Suppressor macrophage (primary cell): Measurements from ENCODE around the gene PSME4.
A peak's percentile ranks its signal among the peaks of the same experiment; 100 is the strongest.

Experiments
- DNase-seq, 4 experiments: peaks; one replicate each; pipeline ENCODE4 v3.0.0-alpha.2; 2020 to 2022
- total RNA-seq, 17 experiments: gene quantifications; one replicate each; lab custom pipeline; 2026; ENCODE audit warnings: mixed read lengths in 6 of 17, inconsistent platforms in 3 of 17; lab: John Stamatoyannopoulos, UW

Gene PSME4, protein sequence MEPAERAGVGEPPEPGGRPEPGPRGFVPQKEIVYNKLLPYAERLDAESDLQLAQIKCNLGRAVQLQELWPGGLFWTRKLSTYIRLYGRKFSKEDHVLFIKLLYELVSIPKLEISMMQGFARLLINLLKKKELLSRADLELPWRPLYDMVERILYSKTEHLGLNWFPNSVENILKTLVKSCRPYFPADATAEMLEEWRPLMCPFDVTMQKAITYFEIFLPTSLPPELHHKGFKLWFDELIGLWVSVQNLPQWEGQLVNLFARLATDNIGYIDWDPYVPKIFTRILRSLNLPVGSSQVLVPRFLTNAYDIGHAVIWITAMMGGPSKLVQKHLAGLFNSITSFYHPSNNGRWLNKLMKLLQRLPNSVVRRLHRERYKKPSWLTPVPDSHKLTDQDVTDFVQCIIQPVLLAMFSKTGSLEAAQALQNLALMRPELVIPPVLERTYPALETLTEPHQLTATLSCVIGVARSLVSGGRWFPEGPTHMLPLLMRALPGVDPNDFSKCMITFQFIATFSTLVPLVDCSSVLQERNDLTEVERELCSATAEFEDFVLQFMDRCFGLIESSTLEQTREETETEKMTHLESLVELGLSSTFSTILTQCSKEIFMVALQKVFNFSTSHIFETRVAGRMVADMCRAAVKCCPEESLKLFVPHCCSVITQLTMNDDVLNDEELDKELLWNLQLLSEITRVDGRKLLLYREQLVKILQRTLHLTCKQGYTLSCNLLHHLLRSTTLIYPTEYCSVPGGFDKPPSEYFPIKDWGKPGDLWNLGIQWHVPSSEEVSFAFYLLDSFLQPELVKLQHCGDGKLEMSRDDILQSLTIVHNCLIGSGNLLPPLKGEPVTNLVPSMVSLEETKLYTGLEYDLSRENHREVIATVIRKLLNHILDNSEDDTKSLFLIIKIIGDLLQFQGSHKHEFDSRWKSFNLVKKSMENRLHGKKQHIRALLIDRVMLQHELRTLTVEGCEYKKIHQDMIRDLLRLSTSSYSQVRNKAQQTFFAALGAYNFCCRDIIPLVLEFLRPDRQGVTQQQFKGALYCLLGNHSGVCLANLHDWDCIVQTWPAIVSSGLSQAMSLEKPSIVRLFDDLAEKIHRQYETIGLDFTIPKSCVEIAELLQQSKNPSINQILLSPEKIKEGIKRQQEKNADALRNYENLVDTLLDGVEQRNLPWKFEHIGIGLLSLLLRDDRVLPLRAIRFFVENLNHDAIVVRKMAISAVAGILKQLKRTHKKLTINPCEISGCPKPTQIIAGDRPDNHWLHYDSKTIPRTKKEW (N-terminal part only)
- total RNA-seq: 35.6 to 150 (median 74.7) reads per million in 17 experiments

DNA sequence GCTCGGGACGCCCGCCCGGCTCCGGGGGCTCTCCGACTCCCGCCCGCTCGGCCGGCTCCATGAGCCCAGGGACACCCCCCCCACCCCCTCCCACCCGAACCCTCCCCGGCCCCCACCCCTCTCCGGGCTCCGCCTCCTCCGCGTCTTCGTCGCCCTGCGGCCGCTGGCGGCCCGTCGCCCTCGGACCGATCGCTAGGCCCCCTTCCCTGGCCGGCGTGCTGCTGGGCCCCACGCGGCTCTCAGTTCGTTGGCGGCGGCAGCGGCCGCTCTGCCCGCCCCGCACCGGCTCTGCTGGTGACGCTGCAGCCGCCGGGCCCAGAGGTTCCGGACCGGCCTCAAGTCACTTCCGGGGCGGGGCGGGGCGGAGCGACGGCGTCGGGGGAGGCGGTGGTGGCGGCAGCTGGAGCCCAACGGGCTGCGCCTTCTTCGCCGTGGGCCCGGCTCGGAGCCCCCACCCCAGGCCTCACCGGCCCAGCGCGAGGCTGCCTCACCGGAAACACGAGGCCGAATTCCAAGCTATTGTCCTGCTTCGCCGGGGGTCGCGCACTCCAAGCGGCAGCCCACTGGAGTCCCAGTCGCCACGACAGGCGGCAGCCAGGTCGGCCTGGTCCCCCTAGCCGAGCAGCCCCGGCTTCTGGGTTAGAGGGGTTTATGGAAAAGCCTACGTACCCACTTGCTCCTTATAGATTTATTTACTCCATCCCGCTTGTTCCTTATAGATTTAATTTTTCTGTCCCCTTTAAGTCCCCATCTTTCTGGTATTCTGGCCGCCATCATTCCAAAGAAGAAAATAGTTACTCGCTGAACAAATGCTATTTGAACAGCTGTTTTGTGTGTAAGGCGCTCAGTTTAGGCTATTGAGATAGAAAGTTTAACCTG is at the start of gene PSME4:
PSME4 (minus strand) TSS at position 270 of the 879 bp plus-strand sequence; CDS start at position 61, 209 bp downstream.
- peak; percentile 91 to 96 (median 94) for DNase-seq

DNA sequence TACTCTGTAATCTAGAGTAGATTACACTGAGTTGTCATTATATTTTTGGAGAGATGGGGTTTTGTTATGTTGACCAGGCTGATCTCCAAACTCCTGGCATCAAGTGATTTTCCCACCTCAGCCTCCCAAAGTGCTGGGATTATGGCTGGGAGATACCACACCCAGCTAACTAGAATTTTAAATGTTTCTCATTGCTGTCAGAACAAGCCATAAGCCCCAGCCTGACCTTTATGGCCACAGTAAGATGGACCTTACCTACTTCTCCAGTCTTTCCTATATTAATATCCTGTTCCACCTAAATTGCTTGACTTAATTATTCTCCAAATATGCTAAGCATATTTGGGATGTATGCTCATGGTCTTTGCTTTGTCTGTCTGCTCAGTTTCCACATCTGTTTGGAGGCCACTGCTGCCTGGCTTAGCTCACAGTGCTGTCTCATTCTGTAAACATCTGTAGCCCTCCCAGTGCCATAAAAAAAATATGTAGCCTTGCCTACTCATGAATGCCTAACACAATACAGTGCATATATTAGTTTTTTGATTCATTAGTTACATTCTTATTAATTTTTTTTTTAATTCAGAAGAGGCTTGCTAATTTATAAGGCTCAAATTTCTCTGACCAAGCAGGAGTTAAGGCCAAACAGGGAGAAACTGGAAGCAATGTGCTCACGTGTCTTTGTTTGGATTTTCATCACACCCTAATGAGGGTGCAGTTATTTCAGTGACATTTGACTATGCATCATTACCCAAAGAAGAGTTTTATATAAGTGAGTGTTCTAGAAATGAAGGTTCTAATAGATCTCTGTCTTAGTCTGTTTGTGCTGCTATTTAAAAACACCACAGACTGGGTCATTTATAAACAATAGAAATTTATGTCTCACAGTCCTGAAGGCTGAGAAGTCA is 45.3 kb upstream of the PSME4 start:
- DNase-seq: no peak

- no peak for DNase-seq
These were observed 43.2 kb upstream of the PSME4 start for GRCh38 chr2:54013996-54014395.

- DNase-seq: no peak
These were observed 41.8 kb upstream of the PSME4 start for GRCh38 chr2:54012538-54013141.

DNA sequence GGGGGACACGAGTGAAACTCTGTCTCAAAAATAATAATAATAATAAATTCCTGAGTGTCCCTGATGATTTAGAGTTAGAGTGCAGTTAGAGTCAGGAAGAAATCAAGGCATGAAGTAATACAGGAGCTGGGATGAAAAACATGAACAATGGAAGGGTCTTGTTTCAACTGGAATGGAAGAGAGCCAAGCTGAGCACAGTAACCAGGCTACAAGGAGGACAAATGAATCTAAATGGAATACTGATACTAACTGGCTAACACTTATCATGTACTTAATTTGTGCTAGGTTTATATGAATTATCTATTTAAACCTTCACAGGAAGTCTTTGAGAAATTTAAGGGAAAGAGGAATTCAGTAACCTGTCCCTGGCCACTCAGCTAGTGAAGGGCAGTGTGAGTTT is 38.8 kb upstream of the PSME4 start:
- DNase-seq: no peak

DNA sequence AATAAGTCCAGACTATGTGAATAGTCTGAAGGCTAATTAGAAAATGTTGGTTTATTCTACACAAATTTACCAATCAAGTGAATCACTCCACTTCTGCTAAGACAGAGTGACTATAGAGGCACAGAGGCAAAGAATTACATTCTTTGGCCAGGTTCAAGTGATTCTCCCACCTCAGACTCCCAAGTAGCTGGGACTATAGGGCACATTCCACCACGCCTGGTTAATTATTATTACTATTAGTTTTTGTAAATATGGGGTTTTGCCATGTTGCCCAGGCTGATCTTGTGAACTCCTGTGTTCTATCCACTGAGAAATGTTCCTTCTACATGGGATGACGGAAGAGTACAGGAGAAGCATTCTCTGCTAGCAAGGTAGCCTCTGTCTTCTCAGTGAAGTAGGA is 37.6 kb upstream of the PSME4 start:
- DNase-seq: no peak

DNA sequence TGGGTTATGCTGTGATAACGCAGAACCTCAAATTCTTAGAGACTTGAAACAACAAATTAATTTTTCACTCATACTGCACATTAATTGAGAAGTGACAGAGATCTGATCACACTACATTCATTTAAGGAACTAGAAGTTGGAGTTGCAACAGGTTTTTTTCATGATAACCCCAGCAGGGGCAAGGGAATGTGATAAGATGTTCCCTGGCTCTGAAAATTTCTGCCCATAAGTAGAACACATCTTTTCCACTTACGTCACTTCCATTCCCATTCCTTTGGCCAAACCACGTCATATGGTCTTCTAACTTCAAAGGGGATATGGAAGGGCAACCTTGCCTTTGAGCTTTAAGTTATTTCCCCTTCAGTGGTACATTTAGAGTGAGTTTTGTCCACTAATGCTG is 29.7 kb upstream of the PSME4 start:
- DNase-seq: peak in 3 of 4 experiments; percentile 2 to 21 (median 5)

GRCh38 chr2:54000122-54000521 is 29.3 kb upstream of the PSME4 start:
- no peak for DNase-seq

DNA sequence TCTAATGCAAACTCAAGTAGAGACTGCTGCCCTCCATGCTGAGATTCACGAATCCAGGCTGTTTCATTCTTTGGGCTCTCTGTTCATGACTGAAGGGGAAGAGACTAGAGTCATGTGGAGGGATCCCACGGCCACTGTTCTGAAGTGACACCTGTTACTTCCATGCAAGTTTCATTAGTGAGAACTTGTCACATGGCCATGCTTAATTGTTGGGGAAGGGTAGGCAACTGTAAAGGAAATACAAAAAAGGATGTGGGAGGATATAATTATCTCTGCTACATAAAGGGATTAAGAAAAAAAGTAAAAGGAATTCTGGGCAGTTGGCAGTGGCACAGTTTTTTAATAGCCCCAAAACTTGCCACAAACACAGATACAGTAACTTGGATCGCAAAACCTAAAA is 28.0 kb upstream of the PSME4 start:
- no peak for DNase-seq

DNA sequence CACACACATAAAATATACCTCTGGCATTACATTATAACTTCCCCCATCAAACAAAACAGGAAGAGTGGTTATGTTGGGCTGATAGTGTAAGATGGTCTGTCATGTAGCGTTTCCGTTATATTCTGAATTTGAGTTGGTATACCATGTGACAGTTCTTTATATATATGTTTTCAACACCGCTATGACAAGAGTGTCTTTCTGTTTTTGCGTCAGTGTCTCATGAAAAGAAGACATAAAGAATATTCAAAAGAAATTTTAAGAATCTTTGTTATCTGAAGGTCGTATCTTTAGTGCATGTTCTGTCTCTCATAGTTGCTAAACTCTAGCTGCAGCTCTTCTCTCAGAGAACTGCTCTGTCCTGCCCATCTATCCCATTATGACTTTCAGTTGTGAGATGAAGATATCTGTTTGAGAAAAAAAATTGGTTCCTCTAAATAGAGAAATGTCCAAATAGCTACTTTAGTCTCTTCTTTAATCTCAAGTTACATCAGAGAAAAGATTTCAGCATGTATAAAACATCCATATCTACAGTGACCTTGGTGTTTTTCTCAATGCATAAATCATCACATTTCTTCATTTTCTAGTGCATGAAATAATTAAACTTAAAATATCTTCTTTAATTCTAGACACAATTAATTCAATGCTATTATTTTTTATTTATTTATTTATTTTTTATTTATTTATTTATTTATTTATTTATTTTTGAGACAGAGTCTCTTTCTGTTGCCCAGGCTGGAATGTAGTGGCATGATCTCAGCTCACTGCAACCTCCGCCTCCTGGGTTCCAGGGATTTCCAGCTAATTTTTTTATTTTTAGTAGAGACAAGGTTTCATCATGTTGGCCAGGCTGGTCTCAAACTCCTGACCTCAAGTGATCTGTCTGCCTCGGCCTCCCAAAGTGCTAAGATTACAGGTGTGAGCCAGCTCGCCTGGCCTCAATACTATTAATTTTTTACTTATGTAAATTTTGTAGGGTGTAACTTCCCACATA is 24.3 kb upstream of the PSME4 start:
- peak; percentile 6 to 71 (median 42) for DNase-seq

DNA sequence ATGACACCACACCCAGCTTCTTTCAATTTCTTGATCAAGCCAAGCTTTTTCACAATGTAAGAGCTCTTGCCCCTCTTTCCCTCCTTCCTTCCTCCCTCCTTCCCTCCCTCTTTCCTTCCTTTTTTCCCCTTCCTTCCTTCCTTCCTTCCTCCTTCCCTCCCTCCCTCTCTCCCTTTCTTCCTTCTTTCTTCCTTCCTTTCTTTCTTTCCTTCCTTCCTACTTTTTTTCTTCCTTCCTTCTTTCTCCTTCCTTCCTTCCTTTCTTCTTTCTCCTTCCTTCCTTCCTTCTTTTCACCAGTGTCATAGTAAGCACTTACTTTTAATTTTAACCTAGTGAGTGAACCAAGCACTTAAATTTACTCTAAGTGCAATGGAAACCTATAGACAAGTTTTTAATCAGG is 21.2 kb upstream of the PSME4 start:
- DNase-seq: no peak

DNA sequence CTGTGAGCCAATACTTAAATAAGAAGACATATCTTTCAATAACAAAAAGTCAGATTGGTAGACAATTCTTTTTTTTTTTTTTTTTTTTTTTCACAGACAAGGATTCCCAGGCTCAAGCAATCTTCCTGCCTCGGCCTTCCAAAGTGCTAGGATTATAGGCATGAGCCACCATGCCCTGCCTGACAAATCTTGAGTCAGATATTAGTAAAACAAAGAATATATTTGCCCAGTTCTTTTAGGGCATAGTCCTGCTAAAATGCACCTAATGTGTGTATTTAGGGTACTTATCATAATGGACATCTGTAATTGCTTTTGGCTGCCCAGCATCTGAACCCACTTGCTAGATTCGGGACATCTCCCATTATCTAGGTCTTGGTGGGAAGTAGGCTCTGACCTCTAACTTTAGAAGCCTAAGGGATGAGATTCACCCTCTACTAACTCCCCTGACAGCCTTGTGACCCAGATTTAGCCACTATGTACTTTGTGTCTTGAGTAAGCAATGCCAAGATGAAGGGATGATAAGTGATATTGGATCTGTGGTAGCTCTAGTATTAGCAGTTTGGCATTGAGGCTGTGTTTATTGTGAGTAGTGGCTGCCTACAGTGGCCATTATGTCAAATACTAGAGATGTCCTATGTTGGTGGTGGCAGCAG is 18.5 kb upstream of the PSME4 start:
- no peak for DNase-seq

DNA sequence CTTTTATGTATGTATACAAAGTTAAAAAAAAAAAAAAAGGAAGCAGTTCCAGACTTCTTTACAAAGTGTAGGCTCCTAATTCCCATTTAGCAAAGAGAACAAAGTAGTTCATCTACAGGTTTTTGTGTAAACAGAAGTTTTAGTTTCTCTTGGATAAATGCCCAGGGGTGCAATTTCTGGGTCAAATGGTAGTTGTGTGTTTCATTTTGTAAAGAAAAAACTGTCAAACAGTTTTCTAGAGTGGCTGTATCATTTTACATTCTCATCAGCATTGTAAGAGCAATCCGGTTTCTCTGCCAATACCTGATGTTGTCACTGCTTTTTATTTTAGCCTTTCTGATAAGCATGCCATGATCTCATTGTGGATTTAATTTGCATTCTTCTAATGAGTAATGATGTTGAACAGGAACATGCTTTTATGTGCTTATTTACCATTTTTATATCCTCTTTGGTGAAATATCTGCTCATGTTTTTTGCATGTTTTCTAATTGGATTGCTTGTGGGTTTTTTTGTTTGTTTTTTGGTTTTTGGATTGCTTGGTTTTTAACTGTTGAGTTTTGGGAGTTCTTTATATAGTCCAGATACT is 16.6 kb upstream of the PSME4 start:
- no peak for DNase-seq

DNA sequence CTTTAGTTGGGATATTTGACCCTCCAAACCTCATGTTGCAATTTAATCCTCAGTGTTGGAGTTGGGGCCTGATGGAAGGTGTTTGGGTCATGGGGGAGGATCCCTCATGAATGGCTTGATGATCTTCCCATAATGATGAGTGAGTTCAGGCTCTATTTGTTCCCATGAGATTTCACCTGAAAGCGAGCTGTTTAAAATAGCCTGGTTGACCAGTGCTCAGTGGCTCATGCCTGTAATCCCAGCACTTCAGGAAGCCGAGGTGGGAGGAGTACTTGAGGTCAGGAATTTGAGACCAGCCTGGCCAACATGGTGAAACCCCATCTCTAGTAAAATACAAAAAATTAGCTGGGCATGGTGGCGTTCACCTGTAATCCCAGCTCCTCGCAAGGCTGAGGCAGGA is 14.9 kb upstream of the PSME4 start:
- no peak for DNase-seq

GRCh38 chr2:53969968-53970723 is 647 bp downstream of the PSME4 start:
- peak; percentile 51 to 69 (median 66) for DNase-seq

DNA sequence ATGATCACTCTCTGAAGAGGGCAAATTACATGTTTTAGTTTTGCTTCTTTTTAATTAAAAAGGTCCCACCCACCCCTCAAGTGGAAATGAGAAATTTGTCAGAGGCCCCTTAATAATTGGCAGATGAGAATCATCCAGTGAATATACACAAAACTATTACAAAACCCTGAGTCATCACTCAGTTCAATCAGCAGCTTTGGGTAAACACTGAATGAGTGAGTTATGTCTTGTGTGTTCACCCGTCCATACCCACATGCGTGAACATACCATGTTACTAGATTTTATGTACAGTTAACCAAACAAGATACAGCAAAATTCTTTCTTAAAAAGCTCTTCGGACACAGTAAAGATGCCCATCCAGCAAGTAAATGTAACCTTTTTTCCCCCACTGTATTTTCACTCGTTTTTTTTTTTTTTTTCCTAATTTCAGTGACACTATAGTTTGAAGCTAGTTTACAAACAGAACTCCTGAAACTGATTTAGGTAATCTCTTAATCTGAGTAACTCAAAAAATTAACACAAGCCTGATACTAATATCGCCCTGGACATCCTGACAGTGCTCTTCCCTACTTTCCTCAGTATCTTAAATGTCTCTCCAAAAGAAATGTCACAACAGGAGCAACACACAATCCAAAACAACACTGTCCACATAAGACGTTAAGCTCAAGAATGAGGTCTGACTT is 1.4 kb downstream of the PSME4 start:
- DNase-seq: peak; percentile 26 to 79 (median 56)
